Keratinocyte (primary cell): Measurements from ENCODE around the gene LHFPL2. TPM values are rescaled to one million over a fixed set of nuclear protein-coding genes. Genes with fewer than 3 reads are reported as not detected.
"Not testable (repeated sequence)": the region's sequence is repeated elsewhere in the genome, so short reads cannot be mapped to it uniquely, and the experiment has no call there.

ENCODE experiments used
- DNase-seq: peaks from one replicate; pipeline ENCODE4 v3.0.0-alpha.2; 2011; ENCODE audit warnings: low read depth, missing footprints, low spot score
- FAIRE-seq: peaks from 2 replicates; lab custom pipeline; 2011; peaks lifted over from hg19 to GRCh38; lab: Jason Lieb, UNC
- H2AFZ ChIP-seq: 2 replicates; pipeline ENCODE4 v1.6.0; 2012; ENCODE audit warnings: low read length, control low read depth, inconsistent platforms; ENCODE audit not compliant: control insufficient read depth
- H3K27ac ChIP-seq: 2 replicates; pipeline ENCODE4 v1.5.1; 2011; ENCODE audit warnings: low read length; ENCODE audit not compliant: control insufficient read depth, insufficient read depth
- H3K27me3 ChIP-seq: 3 replicates; pipeline ENCODE4 v1.6.0; 2011; ENCODE audit warnings: low read length; ENCODE audit not compliant: control insufficient read depth, insufficient read depth; ENCODE audit errors: extremely low read depth
- H3K36me3 ChIP-seq, 2 experiments: 2 replicates in 1 of 2; 3 replicates in 1 of 2; pipeline ENCODE4 v1.5.1; 2011; ENCODE audit warnings: low read length in 2 of 2, mild to moderate bottlenecking in 1 of 2; ENCODE audit not compliant: control insufficient read depth in 2 of 2, insufficient read depth in 2 of 2; ENCODE audit errors: extremely low read depth in 1 of 2
- H3K4me1 ChIP-seq: 3 replicates; pipeline ENCODE4 v1.5.1; 2011; ENCODE audit warnings: low read length; ENCODE audit not compliant: control insufficient read depth, insufficient read depth; ENCODE audit errors: extremely low read depth
- H3K4me2 ChIP-seq: 3 replicates; pipeline ENCODE4 v1.6.0; 2011; ENCODE audit warnings: low read depth, low read length; ENCODE audit not compliant: control insufficient read depth, insufficient read depth; ENCODE audit errors: extremely low read depth
- H3K4me3 ChIP-seq, 3 experiments: fragments of 200-600 bp in 1 of 3; sonication (generic) in 1 of 3; 2 replicates in 2 of 3; 3 replicates in 1 of 3; pipeline ENCODE4 v1.5.1; 2011 to 2016; ENCODE audit warnings: low read length in 3 of 3, mild to moderate bottlenecking in 3 of 3, control low read depth in 2 of 3, inconsistent platforms in 1 of 3, low read depth in 1 of 3, mixed read lengths in 1 of 3, mixed run types in 1 of 3, moderate library complexity in 1 of 3; ENCODE audit not compliant: control insufficient read depth in 2 of 3, insufficient read depth in 2 of 3; ENCODE audit errors: extremely low read depth in 1 of 3
- H3K79me2 ChIP-seq: 2 replicates; pipeline ENCODE4 v1.6.0; 2012; ENCODE audit warnings: low read length; ENCODE audit not compliant: control insufficient read depth, insufficient read depth
- H3K9ac ChIP-seq: 3 replicates; pipeline ENCODE4 v1.6.0; 2011; ENCODE audit warnings: low read length; ENCODE audit not compliant: control insufficient read depth, insufficient read depth; ENCODE audit errors: extremely low read depth
- H3K9me1 ChIP-seq: 3 replicates; pipeline ENCODE4 v1.6.0; 2011; ENCODE audit warnings: low read length; ENCODE audit not compliant: control insufficient read depth, insufficient read depth; ENCODE audit errors: extremely low read depth
- H3K9me3 ChIP-seq: 2 replicates; pipeline ENCODE4 v1.5.1; 2012; ENCODE audit warnings: low read depth, low read length; ENCODE audit not compliant: control insufficient read depth
- H4K20me1 ChIP-seq: 3 replicates; pipeline ENCODE4 v1.6.0; 2011; ENCODE audit warnings: low read length; ENCODE audit not compliant: control insufficient read depth, insufficient read depth; ENCODE audit errors: extremely low read depth
- EZH2 ChIP-seq: IDR thresholded peaks from one replicate; pipeline ENCODE4 v1.6.1; 2012; ENCODE audit warnings: inconsistent platforms, mild to moderate bottlenecking, low read length, moderate library complexity
- dilution Hi-C: fragments of 300-500 bp; cut with MboI; formaldehyde crosslinking; loops from one replicate; pipeline ENCODE4 v1.7.0; 2020; ENCODE audit warnings: low sequenced_read_pairs; ENCODE audit not compliant: extremely low pct_ligation_motif_present
- polyA plus RNA-seq, 5 experiments: library from polyadenylated mRNA; depleted of rRNA in 3 of 5; stranded (reverse) in 3 of 5; stranded (forward) in 1 of 5; unstranded in 1 of 5; fragments of >200 nt; gene quantifications; 1 replicate in 1 of 5; 2 replicates in 3 of 5; 3 replicates in 1 of 5; pipeline versions ENCODE4 v1.2.1 to v1.2.3, GENCODE V29; 2011 to 2012; ENCODE audit warnings: missing spikeins in 2 of 5, low read depth in 1 of 5, low replicate concordance in 1 of 5
- TF ChIP-seq, protein P1 (sequence below), 3 experiments: IDR thresholded peaks in 1 of 3; conservative IDR thresholded peaks in 1 of 3; optimal IDR thresholded peaks in 1 of 3; 2 replicates in 2 of 3; 3 replicates in 1 of 3; pipeline versions ENCODE3 to v1.5.1; 2011; ENCODE audit warnings: low read length in 3 of 3, mild to moderate bottlenecking in 3 of 3, moderate library complexity in 2 of 3, control low read depth in 1 of 3, inconsistent platforms in 1 of 3; ENCODE audit not compliant: insufficient read depth in 2 of 3; ENCODE audit errors: extremely low read depth in 1 of 3

LHFPL2 gene
- polyA plus RNA-seq, 1 donor (not counting 4 experiments of a cell fraction or from before 2014, with no cell fraction given) = 11.4 TPM

DNA sequence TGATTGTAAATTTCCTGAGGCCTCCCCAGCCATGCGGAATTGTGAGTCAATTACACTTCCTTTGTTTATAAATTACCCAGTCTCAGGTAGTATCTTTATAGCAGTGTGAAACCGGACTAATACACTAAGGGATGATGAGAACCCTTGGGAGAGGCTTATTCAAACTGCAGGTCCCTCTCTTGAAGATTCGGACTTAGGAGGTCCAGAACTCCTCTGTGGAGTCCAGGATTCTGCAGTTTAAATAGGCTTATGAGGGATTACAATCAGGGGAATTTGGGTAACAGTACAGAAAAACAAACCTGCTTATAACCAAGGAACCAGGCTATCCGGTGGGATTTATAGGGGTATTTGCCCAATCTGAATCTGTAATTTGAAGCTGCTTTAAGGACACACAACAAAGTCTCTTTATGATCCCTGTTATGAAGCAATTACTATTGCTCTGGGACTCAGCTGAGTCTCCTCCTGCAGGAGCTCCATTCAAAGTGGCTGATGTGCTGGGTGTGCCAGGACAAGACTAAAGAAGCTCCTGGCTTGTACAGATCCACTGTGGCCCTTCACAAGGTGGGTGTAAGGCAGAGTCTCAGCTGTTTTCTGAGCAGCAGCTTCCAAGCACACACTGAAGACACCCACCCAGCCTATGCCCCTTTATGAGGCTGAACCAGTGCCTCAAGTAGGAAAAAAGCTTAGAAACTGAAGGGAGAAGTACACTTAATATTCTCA is 41.8 kb upstream of the LHFPL2 start:
- no peak overlapping the region for H3K4me2 ChIP-seq
- no peak overlapping the region for H3K27ac ChIP-seq
- no peak for FAIRE-seq

DNA sequence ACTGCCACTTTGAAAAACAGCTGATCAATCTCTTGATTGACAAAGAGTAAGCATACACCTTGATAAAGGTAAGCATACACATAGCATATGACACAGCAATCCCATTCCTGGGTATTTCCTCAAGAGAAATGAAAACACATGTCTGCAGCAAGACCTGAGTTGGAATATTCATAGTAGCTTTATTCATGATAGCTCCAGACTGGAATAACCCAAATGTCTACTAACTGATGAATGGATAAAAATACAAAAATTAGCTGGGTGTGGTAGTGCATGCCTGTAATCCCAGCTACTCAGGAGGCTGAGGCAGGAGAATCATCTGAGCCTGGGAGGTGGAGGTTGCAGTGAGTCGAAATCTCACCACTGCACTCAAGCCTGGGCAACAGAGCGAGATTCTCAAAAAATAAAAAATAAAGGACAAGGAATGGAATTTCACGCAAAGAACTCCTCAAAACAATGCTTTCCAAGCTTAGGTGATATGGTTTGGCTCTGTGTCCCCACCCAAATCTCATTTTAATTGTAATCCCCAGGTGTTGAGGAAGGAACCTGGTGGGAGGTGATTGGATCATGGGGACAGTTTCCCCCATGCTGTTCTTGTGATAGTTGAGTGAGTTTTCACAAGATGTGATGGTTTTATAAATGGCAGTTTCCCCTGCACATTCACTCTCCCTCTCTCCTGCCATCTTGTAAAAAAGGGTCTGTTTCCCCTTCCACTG is 41.1 kb upstream of the LHFPL2 start:
- Histone ChIP-seq H2AFZ (no peak overlapping the region), H4K20me1 (no peaks in the 10 kb centered on the region), H3K9ac (no peak overlapping the region), H3K4me3 (no peak overlapping the region), H3K4me1 (no peaks in the 10 kb centered on the region), H3K9me1 (no peaks in the 10 kb centered on the region), H3K36me3 (no peaks in the 10 kb centered on the region), H3K27me3 (no peaks in the 10 kb centered on the region), H3K9me3 (no peaks in the 10 kb centered on the region), H3K27ac (no peak overlapping the region), H3K4me2 (no peak overlapping the region), H3K79me2 (no peaks in the 10 kb centered on the region)
- DNase-seq = no peak
- TF ChIP-seq, protein P1, sequence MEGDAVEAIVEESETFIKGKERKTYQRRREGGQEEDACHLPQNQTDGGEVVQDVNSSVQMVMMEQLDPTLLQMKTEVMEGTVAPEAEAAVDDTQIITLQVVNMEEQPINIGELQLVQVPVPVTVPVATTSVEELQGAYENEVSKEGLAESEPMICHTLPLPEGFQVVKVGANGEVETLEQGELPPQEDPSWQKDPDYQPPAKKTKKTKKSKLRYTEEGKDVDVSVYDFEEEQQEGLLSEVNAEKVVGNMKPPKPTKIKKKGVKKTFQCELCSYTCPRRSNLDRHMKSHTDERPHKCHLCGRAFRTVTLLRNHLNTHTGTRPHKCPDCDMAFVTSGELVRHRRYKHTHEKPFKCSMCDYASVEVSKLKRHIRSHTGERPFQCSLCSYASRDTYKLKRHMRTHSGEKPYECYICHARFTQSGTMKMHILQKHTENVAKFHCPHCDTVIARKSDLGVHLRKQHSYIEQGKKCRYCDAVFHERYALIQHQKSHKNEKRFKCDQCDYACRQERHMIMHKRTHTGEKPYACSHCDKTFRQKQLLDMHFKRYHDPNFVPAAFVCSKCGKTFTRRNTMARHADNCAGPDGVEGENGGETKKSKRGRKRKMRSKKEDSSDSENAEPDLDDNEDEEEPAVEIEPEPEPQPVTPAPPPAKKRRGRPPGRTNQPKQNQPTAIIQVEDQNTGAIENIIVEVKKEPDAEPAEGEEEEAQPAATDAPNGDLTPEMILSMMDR (optimal IDR thresholded peaks at IDR 0.05 in 1 of 3, IDR thresholded peaks at IDR 0.05 in 1 of 3, conservative IDR thresholded peaks at IDR 0.05 in 1 of 3; ENCODE audit: extremely low read depth in 1 of 3, insufficient read depth in 2 of 3, low read length in 3 of 3) = no peak
- no peak for TF ChIP-seq EZH2
- dilution Hi-C loops = no loop called here
- no peak for FAIRE-seq

More for the DNA sequence above, 41.8 kb upstream of the LHFPL2 start:
- Histone ChIP-seq H4K20me1 (no peaks in the 10 kb centered on the region), H3K4me3 (no peak overlapping the region), H2AFZ (no peak overlapping the region), H3K79me2 (no peaks in the 10 kb centered on the region), H3K9me1 (no peaks in the 10 kb centered on the region), H3K4me1 (no peaks in the 10 kb centered on the region), H3K9ac (no peak overlapping the region), H3K9me3 (no peaks in the 10 kb centered on the region), H3K36me3 (no peaks in the 10 kb centered on the region), H3K27me3 (no peaks in the 10 kb centered on the region)
- no peak for TF ChIP-seq EZH2
- TF ChIP-seq, protein P1 (optimal IDR thresholded peaks at IDR 0.05 in 1 of 3, IDR thresholded peaks at IDR 0.05 in 1 of 3, conservative IDR thresholded peaks at IDR 0.05 in 1 of 3; ENCODE audit: extremely low read depth in 1 of 3, insufficient read depth in 2 of 3, low read length in 3 of 3) = no peak
- DNase-seq = no peak
- dilution Hi-C loops = no loop called here

DNA sequence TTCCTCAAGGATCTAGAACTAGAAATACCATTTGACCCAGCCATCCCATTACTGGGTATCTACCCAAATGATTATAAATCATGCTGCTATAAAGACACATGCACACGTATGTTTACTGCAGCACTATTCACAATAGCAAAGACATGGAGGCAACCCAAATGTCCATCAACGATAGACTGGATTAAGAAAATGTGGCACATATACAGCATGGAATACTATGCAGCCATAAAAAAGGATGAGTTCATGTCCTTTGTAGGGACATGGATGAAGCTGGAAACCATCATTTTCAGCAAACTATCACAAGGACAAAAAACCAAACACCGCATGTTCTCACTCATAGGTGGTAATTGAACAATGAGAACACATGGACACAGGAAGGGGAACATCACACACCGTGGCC is 38.9 kb upstream of the LHFPL2 start:
- H2AFZ ChIP-seq, dilution Hi-C loops, DNase-seq, H3K9me3 ChIP-seq, H3K79me2 ChIP-seq, H3K27me3 ChIP-seq, H3K9ac ChIP-seq, H3K4me3 ChIP-seq, H3K9me1 ChIP-seq, FAIRE-seq, H4K20me1 ChIP-seq, H3K4me1 ChIP-seq, H3K27ac ChIP-seq, H3K36me3 ChIP-seq, H3K4me2 ChIP-seq: not testable (repeated sequence)
